Ascending aorta (tissue), 2 donors: Measurements from ENCODE around the gene ECM1. TPM values are rescaled to one million over a fixed set of nuclear protein-coding genes. Genes with fewer than 3 reads are reported as not detected.
A peak's percentile ranks its signal among the peaks of the same experiment; 100 is the strongest.

Source experiments
- DNase-seq, 2 donors: peaks; one replicate each; pipeline ENCODE4 v3.0.0-alpha.2; 2019; ENCODE audit warnings: low spot score in 2 of 2
- H3K27ac ChIP-seq, 2 donors: fragments of 200-600 bp; sonication (generic); one replicate each; pipeline ENCODE4 v1.5.1; 2016 to 2017; ENCODE audit warnings: mild to moderate bottlenecking in 1 of 2
- H3K27me3 ChIP-seq: fragments of 200-600 bp; sonication (generic); one replicate; pipeline ENCODE4 v1.5.1; 2017
- H3K36me3 ChIP-seq, 2 donors: fragments of 200-600 bp; sonication (generic); one replicate each; pipeline ENCODE4 v1.5.1; 2016
- H3K4me1 ChIP-seq, 2 donors: fragments of 200-600 bp; sonication (generic); one replicate each; pipeline ENCODE4 v1.5.1; 2016 to 2017; ENCODE audit warnings: mild to moderate bottlenecking in 1 of 2
- H3K4me3 ChIP-seq, 2 donors: fragments of 200-600 bp; sonication (generic); one replicate each; pipeline ENCODE4 v1.5.1; 2016 to 2017; ENCODE audit warnings: mild to moderate bottlenecking in 1 of 2
- H3K9me3 ChIP-seq, 2 donors: fragments of 200-600 bp; sonication (generic); one replicate each; pipeline ENCODE4 v1.5.1; 2016
- CTCF ChIP-seq, 3 experiments: fragments of 200-600 bp in 2 of 3; fragments of 450-650 bp in 1 of 3; sonication (generic) in 2 of 3; IDR thresholded peaks; one replicate each; pipeline ENCODE4 v1.5.1; 2016 to 2019; ENCODE audit warnings: antibody characterized with exemption in 3 of 3, mild to moderate bottlenecking in 1 of 3, moderate library complexity in 1 of 3
- intact Hi-C: fragments of 100-400 bp; cut with DNase I; formaldehyde crosslinking; loops from one replicate; pipeline ENCODE4 v1.15.1; 2023
- total RNA-seq: library from RNA; depleted of rRNA; stranded (reverse); fragments of >200 nt; gene quantifications from one replicate; pipeline ENCODE4 v1.1.0, GENCODE V29; 2016

Gene ECM1
- total RNA-seq, 1 donor from 2014 or later: 55.8 TPM

- no peak overlapping the region for H3K27ac ChIP-seq
- intact Hi-C loops: no loop called here
- no peaks in the 10 kb centered on the region for H3K9me3 ChIP-seq
- no peak for DNase-seq
- no peak for TF ChIP-seq CTCF (IDR thresholded peaks at IDR 0.05)
- H3K4me1 ChIP-seq: peaks cover 0 to 12% of the 10 kb centered on the region in 2 donors
- H3K4me3 ChIP-seq: no peak overlapping the region
- no peaks in the 10 kb centered on the region for H3K27me3 ChIP-seq
- peaks cover 0 to 3% of the 10 kb centered on the region in 2 donors for H3K36me3 ChIP-seq
These were observed 4.2 kb downstream of the ECM1 start for GRCh38 chr1:150511985-150512660.

GRCh38 chr1:150512846-150513245 lies 4.9 kb downstream of the ECM1 start:
- no peaks in the 10 kb centered on the region for H3K9me3 ChIP-seq
- H3K27me3 ChIP-seq: no peaks in the 10 kb centered on the region
- intact Hi-C loops: no loop called here
- H3K36me3 ChIP-seq: peaks cover 0 to 3% of the 10 kb centered on the region in 2 donors
- no peak for DNase-seq
- no peak for TF ChIP-seq CTCF (IDR thresholded peaks at IDR 0.05)
- H3K27ac ChIP-seq: no peak overlapping the region
- no peak overlapping the region for H3K4me3 ChIP-seq
- peaks cover 0 to 9% of the 10 kb centered on the region in 2 donors for H3K4me1 ChIP-seq

- H3K9me3 ChIP-seq: no peaks in the 10 kb centered on the region
- no peak for TF ChIP-seq CTCF (IDR thresholded peaks at IDR 0.05)
- no peak overlapping the region for H3K27ac ChIP-seq
- no peak overlapping the region for H3K4me3 ChIP-seq
- intact Hi-C loops: no loop called here
- no peaks in the 10 kb centered on the region for H3K27me3 ChIP-seq
- DNase-seq: no peak
- peaks cover 0 to 3% of the 10 kb centered on the region in 2 donors for H3K36me3 ChIP-seq
- H3K4me1 ChIP-seq: peaks cover 0 to 9% of the 10 kb centered on the region in 2 donors
These were observed 5.5 kb downstream of the ECM1 start for GRCh38 chr1:150513351-150513791.

GRCh38 chr1:150514260-150514659 lies 6.4 kb downstream of the ECM1 start:
- intact Hi-C loops: no loop called here
- no peak for TF ChIP-seq CTCF (IDR thresholded peaks at IDR 0.05)
- peaks cover 0 to 3% of the 10 kb centered on the region in 2 donors for H3K36me3 ChIP-seq
- H3K9me3 ChIP-seq: no peaks in the 10 kb centered on the region
- no peak overlapping the region for H3K4me3 ChIP-seq
- no peaks in the 10 kb centered on the region for H3K27me3 ChIP-seq
- no peak for DNase-seq
- no peak overlapping the region for H3K27ac ChIP-seq
- H3K4me1 ChIP-seq: peaks cover 0 to 9% of the 10 kb centered on the region in 2 donors

GRCh38 chr1:150514913-150515327 lies 7.0 kb downstream of the ECM1 start:
- peaks cover 0 to 3% of the 10 kb centered on the region in 2 donors for H3K36me3 ChIP-seq
- H3K27ac ChIP-seq: peak overlapping the region; percentile 55 to 84
- H3K27me3 ChIP-seq: no peaks in the 10 kb centered on the region
- peaks cover 0 to 9% of the 10 kb centered on the region in 2 donors for H3K4me1 ChIP-seq
- DNase-seq: no peak
- peak overlapping the region; percentile 64 to 65 for H3K4me3 ChIP-seq
- intact Hi-C loops: loop anchor here (1.0 kb wide), 3 partner anchors 17 to 114 kb away; partner anchors contain the start of genes ENSA and TARS2
- no peaks in the 10 kb centered on the region for H3K9me3 ChIP-seq
- TF ChIP-seq CTCF (IDR thresholded peaks at IDR 0.05): no peak
